HepG2 (cell line): ENCODE measurements around the gene ASXL1. TPM values are rescaled to one million over a fixed set of nuclear protein-coding genes. Genes with fewer than 3 reads are reported as not detected.

Experiments used
- ATAC-seq: fragments of 200-7000 bp; cut with Tn5 transposase; 3 replicates; pipeline ENCODE4 v1.9.1; 2020; ENCODE audit warnings: mild to moderate bottlenecking, moderate library complexity
- BruUV-seq: library from RNA; stranded (reverse); fragments of 400-500 nt; replicated peaks from 2 replicates; lab custom pipeline; 2021; lab: Mats Ljungman, UMichigan
- CTCF ChIA-PET: fragments of 300-600 bp; formaldehyde crosslinking; extraction: SDS; loops from one replicate; lab custom pipeline; 2021; ENCODE audit warnings: low total read pairs, inconsistent platforms, low intra/inter-chr PET ratio; lab: Yijun Ruan, JAX
- POLR2A ChIA-PET: fragments of 350-600 bp; sonication (Branson Sonifier 250); formaldehyde crosslinking; loops from one replicate; lab custom pipeline; 2020; ENCODE audit warnings: antibody characterized with exemption, inconsistent platforms; lab: Yijun Ruan, JAX
- DNase-seq: peaks from one replicate; pipeline ENCODE4 v3.0.0-alpha.2; 2015; ENCODE audit warnings: low spot score
- FAIRE-seq: peaks from 3 replicates; lab custom pipeline; 2011; peaks lifted over from hg19 to GRCh38; lab: Jason Lieb, UNC
- H2AFZ ChIP-seq: one replicate; pipeline ENCODE4 v1.6.1; 2011; ENCODE audit warnings: low read length, inconsistent platforms
- H3K27ac ChIP-seq: fragments of 300-600 bp; 3 replicates; pipeline ENCODE4 v1.8.0; 2011; ENCODE audit warnings: mixed run types, mild to moderate bottlenecking, mixed read lengths, low read length, inconsistent platforms; ENCODE audit not compliant: insufficient read depth; ENCODE audit errors: extremely low read length
- H3K27me3 ChIP-seq, 2 experiments: fragments of 200-600 bp in 1 of 2; 2 replicates in 1 of 2; 3 replicates in 1 of 2; pipeline versions ENCODE4 v1.6.0 to v1.8.0; 2011; ENCODE audit warnings: low read length in 2 of 2, mild to moderate bottlenecking in 2 of 2, moderate library complexity in 2 of 2, inconsistent platforms in 1 of 2; ENCODE audit not compliant: insufficient read depth in 2 of 2, control insufficient read depth in 1 of 2
- H3K36me3 ChIP-seq, 2 experiments: fragments of 200-600 bp in 1 of 2; replicated peaks in 1 of 2; 2 replicates in 1 of 2; 3 replicates in 1 of 2; pipeline versions ENCODE4 v1.5.1 to v1.8.0; 2011; ENCODE audit warnings: low read length in 2 of 2, inconsistent platforms in 1 of 2; ENCODE audit not compliant: insufficient read depth in 2 of 2, control insufficient read depth in 1 of 2
- H3K4me1 ChIP-seq: 2 replicates; pipeline ENCODE4 v1.5.1; 2012; ENCODE audit warnings: low read length, inconsistent platforms; ENCODE audit not compliant: insufficient read depth
- H3K4me2 ChIP-seq: 2 replicates; pipeline ENCODE4 v1.6.0; 2011; ENCODE audit warnings: low read depth, low read length, inconsistent platforms
- H3K4me3 ChIP-seq, 3 experiments: fragments of 200-600 bp in 1 of 3; sonication (generic), shearing (Covaris generic) in 1 of 3; replicated peaks in 1 of 3; 2 replicates each; pipeline ENCODE4 v1.5.1; 2011 to 2016; ENCODE audit warnings: low read length in 3 of 3, inconsistent platforms in 2 of 3, low read depth in 2 of 3, mild to moderate bottlenecking in 2 of 3, control low read depth in 1 of 3, mixed read lengths in 1 of 3; ENCODE audit not compliant: insufficient read depth in 1 of 3
- H3K79me2 ChIP-seq: one replicate; pipeline ENCODE4 v1.6.1; 2011; ENCODE audit warnings: low read length, inconsistent platforms; ENCODE audit not compliant: insufficient read depth
- H3K9ac ChIP-seq: 2 replicates; pipeline ENCODE4 v1.6.0; 2011; ENCODE audit warnings: mild to moderate bottlenecking, low read depth, low read length, inconsistent platforms; ENCODE audit not compliant: insufficient read depth
- H3K9me3 ChIP-seq: 2 replicates; pipeline ENCODE4 v1.5.1; 2012; ENCODE audit warnings: mild to moderate bottlenecking, low read length
- H4K20me1 ChIP-seq: 2 replicates; pipeline ENCODE4 v1.6.0; 2011; ENCODE audit warnings: inconsistent platforms, mild to moderate bottlenecking, low read length, moderate library complexity; ENCODE audit not compliant: insufficient read depth
- CENPBD1 ChIP-seq: sonication (generic); formaldehyde crosslinking; IDR thresholded peaks from 2 replicates; pipeline ENCODE4 v1.8.0; 2022; ENCODE audit warnings: missing genetic modification reagents, low read depth, mild to moderate bottlenecking, borderline replicate concordance
- GZF1 ChIP-seq: sonication (generic); formaldehyde crosslinking; IDR thresholded peaks from 2 replicates; pipeline ENCODE4 v1.5.1; 2020; ENCODE audit warnings: mild to moderate bottlenecking, missing genetic modification reagents
- HIC2 ChIP-seq: sonication (generic); formaldehyde crosslinking; IDR thresholded peaks from 2 replicates; pipeline ENCODE4 v1.9.0; 2022; ENCODE audit warnings: low read depth, missing genetic modification reagents
- IRF2 ChIP-seq: IDR thresholded peaks from 2 replicates; pipeline ENCODE4 v1.6.1; 2018; ENCODE audit warnings: missing genetic modification reagents, missing compliant biosample characterization
- KDM3A ChIP-seq: IDR thresholded peaks from 2 replicates; pipeline ENCODE4 v1.6.1; 2018; ENCODE audit warnings: low read depth, missing compliant biosample characterization
- MAF1 ChIP-seq: sonication (generic); formaldehyde crosslinking; IDR thresholded peaks from 2 replicates; pipeline ENCODE4 v1.5.0; 2020; ENCODE audit warnings: missing genetic modification reagents, borderline replicate concordance
- MTERF4 ChIP-seq: sonication (generic); formaldehyde crosslinking; IDR thresholded peaks from 2 replicates; pipeline ENCODE4 v1.8.0; 2023; ENCODE audit warnings: mild to moderate bottlenecking, missing genetic modification reagents
- MYNN ChIP-seq: sonication (generic); formaldehyde crosslinking; IDR thresholded peaks from 2 replicates; pipeline ENCODE4 v1.4.0; 2020; ENCODE audit warnings: mild to moderate bottlenecking, low read depth, missing genetic modification reagents
- NR2C2 ChIP-seq: sonication (generic); formaldehyde crosslinking; IDR thresholded peaks from 2 replicates; pipeline ENCODE4 v1.4.0; 2020; ENCODE audit warnings: missing genetic modification reagents, mild to moderate bottlenecking, moderate library complexity, borderline replicate concordance
- SMAD9 ChIP-seq: sonication (generic); formaldehyde crosslinking; IDR thresholded peaks from 2 replicates; pipeline ENCODE4 v1.5.1; 2020; ENCODE audit warnings: mild to moderate bottlenecking, missing genetic modification reagents
- THAP9 ChIP-seq: sonication (generic); formaldehyde crosslinking; IDR thresholded peaks from 2 replicates; pipeline ENCODE4; 2020; ENCODE audit warnings: missing genetic modification reagents, mild to moderate bottlenecking, borderline replicate concordance
- ZBTB25 ChIP-seq: IDR thresholded peaks from 2 replicates; pipeline ENCODE4 v1.6.1; 2018; ENCODE audit warnings: missing genetic modification reagents
- ZNF264 ChIP-seq: sonication (generic); formaldehyde crosslinking; IDR thresholded peaks from 2 replicates; pipeline ENCODE4 v1.4.0; 2020; ENCODE audit warnings: missing genetic modification reagents
- ZNF3 ChIP-seq: IDR thresholded peaks from 2 replicates; pipeline ENCODE4 v1.7.0; 2017; ENCODE audit warnings: inconsistent platforms
- ZNF335 ChIP-seq: sonication (generic); formaldehyde crosslinking; IDR thresholded peaks from 2 replicates; pipeline ENCODE4 v1.4.0; 2020; ENCODE audit warnings: missing genetic modification reagents
- ZNF430 ChIP-seq: sonication (generic); formaldehyde crosslinking; IDR thresholded peaks from 2 replicates; pipeline ENCODE4 v1.9.0; 2021; ENCODE audit warnings: mild to moderate bottlenecking, missing genetic modification reagents
- ZNF577 ChIP-seq: sonication (generic); formaldehyde crosslinking; IDR thresholded peaks from 2 replicates; pipeline ENCODE4 v1.4.0; 2020; ENCODE audit warnings: mild to moderate bottlenecking, low read depth, missing genetic modification reagents, borderline replicate concordance
- WGBS: methylation state at CpG from one replicate; pipeline ENCODE4 v1.1.6; 2017; ENCODE audit warnings: low lambda C conversion rate; 5-methylcytosine and 5-hydroxymethylcytosine counted together
- in situ Hi-C: cut with HindIII; loops from 2 replicates; pipeline ENCODE4 v1.10.0; 2017; ENCODE audit warnings: low pct_unique_long_range_greater_than_20kb; ENCODE audit not compliant: extremely low pct_ligation_motif_present
- intact Hi-C: fragments of 100-400 bp; cut with micrococcal nuclease; formaldehyde crosslinking; loops from one replicate; pipeline ENCODE4 v1.10.0; 2022; ENCODE audit not compliant: unreplicated experiment
- polyA plus RNA-seq, 8 experiments: library from polyadenylated mRNA; depleted of rRNA in 3 of 8; stranded (reverse) in 7 of 8; unstranded in 1 of 8; fragments of >200 nt; fragmentation: Illumina TruSeq in 4 of 8; extraction: Trizol in 4 of 8; gene quantifications; 2 replicates each; pipeline versions ENCODE4 v1.2.1 to v1.2.3, GENCODE V29; 2011 to 2016; ENCODE audit warnings: low read depth in 4 of 8, missing spikeins in 1 of 8, mixed read lengths in 1 of 8; ENCODE audit not compliant: insufficient read depth in 1 of 8
- total RNA-seq, 5 experiments: library from RNA; depleted of rRNA; stranded (reverse); fragments of >200 nt; fragmentation: Illumina TruSeq; extraction: Trizol; gene quantifications; 2 replicates each; pipeline ENCODE4 v1.2.3, GENCODE V29; 2016; ENCODE audit warnings: low read depth in 1 of 5

Gene ASXL1
- total and polyA plus RNA-seq, 2 of the 13 experiments (the other 11 are each of a cell fraction or from before 2014, with no cell fraction given): 62.1 to 74.8 TPM

GRCh38 chr20:32315891-32316290, 42.2 kb upstream of the ASXL1 start:
- Histone ChIP-seq H3K4me3 (no peak overlapping the region), H3K36me3 (peaks cover 13 to 42% of the 10 kb centered on the region in 2 experiments), H4K20me1 (no peaks in the 10 kb centered on the region), H3K27me3 (no peaks in the 10 kb centered on the region), H3K27ac (no peak overlapping the region), H3K9ac (no peak overlapping the region), H3K79me2 (no peaks in the 10 kb centered on the region), H2AFZ (no peak overlapping the region), H3K4me2 (no peak overlapping the region), H3K9me3 (no peaks in the 10 kb centered on the region), H3K4me1 (peaks cover 36% of the 10 kb centered on the region)
- TF ChIP-seq ZNF335 (CRISPR knock-in tag) (no peak), MTERF4 (CRISPR knock-in tag) (no peak), NR2C2 (CRISPR knock-in tag) (no peak), MAF1 (CRISPR knock-in tag) (no peak), ZNF264 (CRISPR knock-in tag) (no peak), IRF2 (CRISPR knock-in tag) (no peak), GZF1 (no peak), THAP9 (CRISPR knock-in tag) (no peak), KDM3A (CRISPR knock-in tag) (no peak), HIC2 (CRISPR knock-in tag) (no peak), MYNN (CRISPR knock-in tag) (no peak), ZNF3 (CRISPR knock-in tag) (no peak), ZNF577 (CRISPR knock-in tag) (no peak), CENPBD1 (no peak), ZNF430 (CRISPR knock-in tag) (no peak), SMAD9 (CRISPR knock-in tag) (no peak), ZBTB25 (no peak)
- in situ Hi-C loops: no loop called here
- BruUV-seq: no TSS peak
- intact Hi-C loops: no loop called here
- POLR2A ChIA-PET: interaction anchor here (1.4 kb wide), 1 partner anchor 26 kb away, joined by 10 read pairs; no protein-coding TSS in a partner anchor
- no peak for DNase-seq
- 94% methylated on average over 2 of the region's 2 CpGs for WGBS
- CTCF ChIA-PET: no interaction called here
- no peak for ATAC-seq
- no peak for FAIRE-seq
